CD14-positive monocyte (primary cell): ENCODE data around the gene IFT27. TPM values are rescaled to one million over a fixed set of nuclear protein-coding genes. Genes with fewer than 3 reads are reported as not detected.
A peak's percentile ranks its signal among the peaks of the same experiment; 100 is the strongest.

Experiments
- DNase-seq, 3 donors: peaks; one replicate each; pipeline ENCODE4 v3.0.0-alpha.2; 2011 to 2022
- H2AFZ ChIP-seq: 2 replicates; pipeline ENCODE4 v1.6.0; 2012; ENCODE audit warnings: mild to moderate bottlenecking, low read depth, low read length, inconsistent platforms; ENCODE audit not compliant: insufficient read depth, poor library complexity, severe bottlenecking
- H3K27ac ChIP-seq, 2 donors: 1 replicate in 1 of 2; 2 replicates in 1 of 2; pipeline ENCODE4 v1.5.1; 2012 to 2013; ENCODE audit warnings: low read length in 2 of 2, control low read depth in 1 of 2, inconsistent platforms in 1 of 2, low read depth in 1 of 2, mild to moderate bottlenecking in 1 of 2
- H3K27me3 ChIP-seq, 2 donors: one replicate each; pipeline versions ENCODE4 v1.6.0 to v1.6.1; 2011 to 2013; ENCODE audit warnings: low read length in 2 of 2; ENCODE audit not compliant: control insufficient read depth in 2 of 2, insufficient read depth in 2 of 2
- H3K36me3 ChIP-seq, 2 donors: replicated peaks in 1 of 2; 1 replicate in 1 of 2; 2 replicates in 1 of 2; pipeline versions ENCODE4 v1.5.1 to v1.6.1; 2012 to 2013; ENCODE audit warnings: low read length in 2 of 2, control low read depth in 1 of 2, inconsistent platforms in 1 of 2, mild to moderate bottlenecking in 1 of 2; ENCODE audit not compliant: insufficient read depth in 2 of 2, control insufficient read depth in 1 of 2
- H3K4me1 ChIP-seq, 2 donors: 1 replicate in 1 of 2; 2 replicates in 1 of 2; pipeline versions ENCODE4 v1.5.1 to v1.6.1; 2012 to 2013; ENCODE audit warnings: low read length in 2 of 2, control low read depth in 1 of 2, inconsistent platforms in 1 of 2, mild to moderate bottlenecking in 1 of 2, moderate library complexity in 1 of 2; ENCODE audit not compliant: insufficient read depth in 2 of 2, control insufficient read depth in 1 of 2
- H3K4me2 ChIP-seq: replicated peaks from 2 replicates; pipeline ENCODE3; 2012; ENCODE audit warnings: low read length, moderate library complexity, mild to moderate bottlenecking; ENCODE audit not compliant: poor library complexity, severe bottlenecking; ENCODE audit errors: extremely low read depth
- H3K4me3 ChIP-seq, 3 experiments: fragments of 200-600 bp in 1 of 3; sonication (generic) in 1 of 3; replicated peaks in 1 of 3; 1 replicate in 2 of 3; 2 replicates in 1 of 3; pipeline ENCODE4 v1.5.1; 2011 to 2013; ENCODE audit warnings: low read length in 3 of 3, mild to moderate bottlenecking in 3 of 3, control low read depth in 2 of 3, low read depth in 2 of 3, inconsistent platforms in 1 of 3, moderate library complexity in 1 of 3
- H3K79me2 ChIP-seq: 2 replicates; pipeline ENCODE4 v1.6.0; 2012; ENCODE audit warnings: mild to moderate bottlenecking, control low read depth, inconsistent platforms, low read length, moderate library complexity; ENCODE audit not compliant: insufficient read depth
- H3K9ac ChIP-seq: 2 replicates; pipeline ENCODE4 v1.6.0; 2017; ENCODE audit warnings: low read length, mild to moderate bottlenecking; ENCODE audit not compliant: insufficient read depth, poor library complexity, severe bottlenecking
- H3K9me3 ChIP-seq, 2 donors: replicated peaks in 1 of 2; 1 replicate in 1 of 2; 2 replicates in 1 of 2; pipeline versions ENCODE4 v1.5.1 to v1.6.1; 2012 to 2013; ENCODE audit warnings: low read length in 2 of 2, control low read depth in 1 of 2; ENCODE audit not compliant: control insufficient read depth in 1 of 2, insufficient read depth in 1 of 2
- H4K20me1 ChIP-seq: 2 replicates; pipeline ENCODE4 v1.6.0; 2012; ENCODE audit warnings: mild to moderate bottlenecking, low read length, control low read depth, moderate library complexity; ENCODE audit not compliant: insufficient read depth
- H3K27ac Mint-ChIP-seq, 7 donors: one replicate each; pipeline ENCODE4 v1.8.0; 2020; ENCODE audit warnings: mild to moderate bottlenecking in 7 of 7, mixed read lengths in 7 of 7, moderate library complexity in 6 of 7, inconsistent platforms in 2 of 7
- H3K27me3 Mint-ChIP-seq, 3 donors: one replicate each; pipeline ENCODE4 v1.8.0; 2021 to 2022; ENCODE audit warnings: low read depth in 3 of 3, mild to moderate bottlenecking in 3 of 3, mixed read lengths in 3 of 3, moderate library complexity in 3 of 3, inconsistent platforms in 1 of 3
- H3K36me3 Mint-ChIP-seq, 2 donors: one replicate each; pipeline ENCODE4 v1.8.0; 2020; ENCODE audit warnings: mixed read lengths in 2 of 2, inconsistent platforms in 1 of 2, mild to moderate bottlenecking in 1 of 2
- H3K4me1 Mint-ChIP-seq: one replicate; pipeline ENCODE4 v1.8.0; 2020; ENCODE audit warnings: mild to moderate bottlenecking, mixed read lengths
- H3K4me3 Mint-ChIP-seq, 2 donors: one replicate each; pipeline ENCODE4 v1.8.0; 2020; ENCODE audit warnings: mild to moderate bottlenecking in 2 of 2, mixed read lengths in 2 of 2, moderate library complexity in 1 of 2
- H3K9me3 Mint-ChIP-seq, 7 donors: one replicate each; pipeline ENCODE4 v1.8.0; 2020 to 2022; ENCODE audit warnings: mixed read lengths in 7 of 7, mild to moderate bottlenecking in 6 of 7, moderate library complexity in 6 of 7, inconsistent platforms in 2 of 7
- WGBS: methylation state at CpG from one replicate; pipeline ENCODE4 v1.1.5; 2013; ENCODE audit warnings: missing lambda C conversion rate; ENCODE audit not compliant: insufficient coverage; 5-methylcytosine and 5-hydroxymethylcytosine counted together
- intact Hi-C, 2 donors: fragments of 100-400 bp; cut with micrococcal nuclease; formaldehyde crosslinking; loops; one replicate each; pipeline versions ENCODE4 v1.15.0 to v1.15.1; 2023
- polyA plus RNA-seq, 3 donors: library from polyadenylated mRNA; depleted of rRNA in 1 of 3; unstranded in 2 of 3; stranded (reverse) in 1 of 3; fragments of 300-500 nt in 2 of 3; fragments of >200 nt in 1 of 3; fragmentation: Illumina TruSeq in 2 of 3; gene quantifications; 1 replicate in 2 of 3; 2 replicates in 1 of 3; pipeline ENCODE4 v1.2.3, GENCODE V29; 2012 to 2021
- TF ChIP-seq, protein P1 (sequence below): fragments of 200-600 bp; IDR thresholded peaks from one replicate; pipeline ENCODE4 v1.8.0; 2022; ENCODE audit warnings: antibody characterized with exemption, mild to moderate bottlenecking

IFT27 gene
- polyA plus RNA-seq, 3 donors = 12.5 to 16.9 (median 14.6) TPM

DNA sequence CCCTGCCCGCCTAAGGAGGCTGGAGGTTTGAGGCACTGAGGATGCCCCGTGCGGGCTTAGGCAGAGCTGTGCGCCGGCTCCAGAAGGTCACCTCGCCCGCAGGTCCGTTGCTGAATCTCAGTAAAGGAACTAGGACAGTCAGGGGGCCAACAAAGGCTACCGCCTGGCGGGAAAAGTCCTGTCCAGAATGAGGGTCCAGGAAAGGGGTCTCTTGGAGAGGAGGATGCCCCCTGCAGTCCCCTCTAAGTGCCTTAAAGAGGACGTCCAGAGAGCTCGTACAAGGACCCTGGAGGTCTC lies 40.4 kb upstream of the IFT27 start:
- Mint-ChIP-seq H3K27ac (no peak overlapping the region), H3K36me3 (peaks cover 0 to 6% of the 10 kb centered on the region in 2 donors), H3K4me1 (peaks cover 7% of the 10 kb centered on the region), H3K9me3 (peaks cover 0 to 10% (median 2%) of the 10 kb centered on the region in 7 donors), H3K4me3 (peak overlapping the region in 1 of 2 donors; percentile 81), H3K27me3 (peaks cover 82 to 94% (median 92%) of the 10 kb centered on the region in 3 donors)
- TF ChIP-seq, protein P1, sequence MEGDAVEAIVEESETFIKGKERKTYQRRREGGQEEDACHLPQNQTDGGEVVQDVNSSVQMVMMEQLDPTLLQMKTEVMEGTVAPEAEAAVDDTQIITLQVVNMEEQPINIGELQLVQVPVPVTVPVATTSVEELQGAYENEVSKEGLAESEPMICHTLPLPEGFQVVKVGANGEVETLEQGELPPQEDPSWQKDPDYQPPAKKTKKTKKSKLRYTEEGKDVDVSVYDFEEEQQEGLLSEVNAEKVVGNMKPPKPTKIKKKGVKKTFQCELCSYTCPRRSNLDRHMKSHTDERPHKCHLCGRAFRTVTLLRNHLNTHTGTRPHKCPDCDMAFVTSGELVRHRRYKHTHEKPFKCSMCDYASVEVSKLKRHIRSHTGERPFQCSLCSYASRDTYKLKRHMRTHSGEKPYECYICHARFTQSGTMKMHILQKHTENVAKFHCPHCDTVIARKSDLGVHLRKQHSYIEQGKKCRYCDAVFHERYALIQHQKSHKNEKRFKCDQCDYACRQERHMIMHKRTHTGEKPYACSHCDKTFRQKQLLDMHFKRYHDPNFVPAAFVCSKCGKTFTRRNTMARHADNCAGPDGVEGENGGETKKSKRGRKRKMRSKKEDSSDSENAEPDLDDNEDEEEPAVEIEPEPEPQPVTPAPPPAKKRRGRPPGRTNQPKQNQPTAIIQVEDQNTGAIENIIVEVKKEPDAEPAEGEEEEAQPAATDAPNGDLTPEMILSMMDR = no peak
- Histone ChIP-seq H3K9me3 (peaks cover 0 to 22% of the 10 kb centered on the region in 2 donors), H3K4me1 (peaks cover 9 to 11% of the 10 kb centered on the region in 2 donors), H3K79me2 (no peaks in the 10 kb centered on the region), H3K9ac (no peak overlapping the region), H3K27me3 (peaks cover 55 to 85% of the 10 kb centered on the region in 2 donors), H2AFZ (peak overlapping the region; percentile 28), H4K20me1 (no peaks in the 10 kb centered on the region), H3K27ac (no peak overlapping the region), H3K4me2 (peak overlapping the region; percentile 56), H3K36me3 (no peaks in the 10 kb centered on the region), H3K4me3 (no peak overlapping the region)
- intact Hi-C loops = no loop called here
- WGBS = 0% methylated on average over 12 of the region's 12 CpGs
- DNase-seq = no peak

DNA sequence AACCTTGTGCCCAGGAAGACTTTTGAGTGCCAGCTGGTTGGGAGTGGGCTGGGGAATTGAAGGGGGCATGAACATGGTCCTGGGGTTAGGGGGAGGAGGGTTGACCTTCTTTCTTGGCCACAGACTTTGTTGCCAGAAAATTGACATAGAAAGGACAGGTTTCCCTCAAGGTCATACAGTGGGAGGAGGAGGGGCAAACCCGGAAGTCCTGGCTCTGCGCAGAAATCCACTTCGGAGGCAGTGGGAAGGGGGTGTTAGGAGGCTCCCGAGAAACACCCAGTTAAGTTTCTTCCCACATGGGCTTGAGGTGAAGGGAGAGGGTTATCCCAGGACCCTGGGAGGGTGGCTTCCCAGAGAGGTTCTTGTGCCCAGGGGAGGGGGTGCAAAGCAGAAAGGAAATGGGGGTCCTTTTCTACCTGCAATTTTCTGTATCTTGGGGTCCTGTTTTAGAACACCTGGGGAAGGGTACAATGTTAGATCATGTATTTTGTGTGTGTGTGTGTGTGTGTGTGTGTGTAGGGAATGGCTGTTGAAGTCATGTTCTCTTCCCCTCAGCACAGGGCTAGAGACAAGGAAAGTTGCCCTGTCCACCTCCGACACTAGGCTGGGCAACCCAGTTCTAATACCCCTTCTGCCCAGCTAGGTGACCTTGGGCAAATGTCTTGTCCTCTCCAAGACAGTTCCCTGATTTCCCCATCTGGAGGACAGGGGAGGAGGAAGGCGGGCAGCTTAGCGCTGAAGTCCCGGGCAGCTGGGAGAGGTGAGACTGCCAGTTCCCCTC lies 39.8 kb upstream of the IFT27 start:
- TF ChIP-seq, protein P1 = no peak
- whole genome bisulfite sequencing = 0% methylated on average over 3 of the region's 8 CpGs
- intact Hi-C loops = no loop called here
- no peak overlapping the region for H3K4me2 ChIP-seq
- DNase-seq = no peak
- peaks cover 79 to 89% (median 89%) of the 10 kb centered on the region in 3 donors for H3K27me3 Mint-ChIP-seq
- H3K4me3 ChIP-seq = no peak overlapping the region
- H3K27ac ChIP-seq = no peak overlapping the region
- H3K9me3 Mint-ChIP-seq = peaks cover 0 to 10% (median 2%) of the 10 kb centered on the region in 7 donors
- no peaks in the 10 kb centered on the region for H3K79me2 ChIP-seq
- H3K9ac ChIP-seq = no peak overlapping the region
- H3K27me3 ChIP-seq = peaks cover 55 to 80% of the 10 kb centered on the region in 2 donors
- H3K36me3 Mint-ChIP-seq = peaks cover 0 to 6% of the 10 kb centered on the region in 2 donors
- H3K36me3 ChIP-seq = no peaks in the 10 kb centered on the region
- no peak overlapping the region for H2AFZ ChIP-seq
- H3K4me1 ChIP-seq = peaks cover 9 to 11% of the 10 kb centered on the region in 2 donors
- H3K4me3 Mint-ChIP-seq = peak overlapping the region in 1 of 2 donors; percentile 81
- H3K9me3 ChIP-seq = peaks cover 0 to 22% of the 10 kb centered on the region in 2 donors
- H3K4me1 Mint-ChIP-seq = peaks cover 7% of the 10 kb centered on the region
- H4K20me1 ChIP-seq = no peaks in the 10 kb centered on the region
- H3K27ac Mint-ChIP-seq = no peak overlapping the region
